ENCODE results near the gene PLEKHG2.

GRCh38 chr19:39427707-39428106 is 15.2 kb downstream of the PLEKHG2 start:
- TF ChIP-seq CTCF (IDR thresholded peaks at IDR 0.05 in 4 of 5, conservative IDR thresholded peaks at IDR 0.05 in 1 of 5) = no peak
- no peak for TF ChIP-seq POLR2A (IDR thresholded peaks at IDR 0.05)
